GM12801 (cell line): ENCODE data around the gene SORCS1.

ENCODE experiments used
- CTCF ChIP-seq: IDR thresholded peaks from one replicate; pipeline ENCODE4 v1.5.1; 2011; ENCODE audit warnings: control low read depth; ENCODE audit not compliant: insufficient read length; ENCODE audit errors: extremely low read depth

The SORCS1 gene

GRCh38 chr10:107163881-107164861 lies at the start of gene SORCS1:
TSS of gene SORCS1 (minus strand) at chr10:107164706.
- no peak for TF ChIP-seq CTCF

GRCh38 chr10:107214261-107214660 lies 49.8 kb upstream of the SORCS1 start:
- no peak for TF ChIP-seq CTCF

- TF ChIP-seq CTCF, result no peak
These were observed 49.4 kb upstream of the SORCS1 start for GRCh38 chr10:107213861-107214260.

- no peak for TF ChIP-seq CTCF
These were observed 42.3 kb upstream of the SORCS1 start for GRCh38 chr10:107206833-107207232.

DNA sequence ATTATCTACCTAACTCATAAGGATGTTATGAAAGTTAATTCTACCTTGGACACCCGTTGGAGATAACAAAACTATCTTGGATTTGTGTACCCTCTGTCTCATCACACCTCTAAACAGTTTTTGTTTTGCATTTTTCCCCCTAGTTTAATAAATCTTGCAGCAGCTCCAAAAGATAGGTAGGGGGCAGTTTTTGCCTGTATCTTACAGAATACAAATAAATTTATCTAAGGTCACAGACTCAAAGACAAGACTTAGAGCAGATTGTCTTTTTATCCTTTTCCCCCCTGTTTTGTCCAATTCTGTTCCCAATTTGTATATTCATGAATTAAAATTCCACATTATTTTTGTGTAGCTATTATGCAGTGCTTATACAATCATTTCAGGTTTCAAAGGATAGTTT lies 5.0 kb upstream of the SORCS1 start:
- no peak for TF ChIP-seq CTCF

DNA sequence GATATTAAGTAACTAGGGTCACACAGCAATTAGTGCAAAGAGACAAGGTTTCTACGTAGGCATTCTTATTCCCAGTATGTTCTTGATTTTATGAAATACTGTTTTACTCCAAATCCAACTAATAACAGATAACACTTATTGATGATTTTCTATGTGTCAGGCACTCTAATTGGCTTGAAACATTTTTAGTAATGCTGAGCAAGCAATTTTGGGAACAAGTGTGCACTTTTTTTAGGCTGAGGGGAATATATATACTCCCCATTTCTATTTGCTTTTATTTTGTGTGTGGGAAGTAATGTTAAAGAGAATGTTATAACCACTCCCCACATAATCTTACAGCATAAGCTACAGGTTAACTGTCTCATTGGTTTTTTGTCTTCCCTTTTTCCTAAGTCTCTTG lies 4.2 kb upstream of the SORCS1 start:
- no peak for TF ChIP-seq CTCF

GRCh38 chr10:107166403-107166802 lies 1.9 kb upstream of the SORCS1 start:
- TF ChIP-seq CTCF, result no peak
